ENCODE data around the gene OR2A12. TPM values are rescaled to one million over a fixed set of nuclear protein-coding genes. Genes with fewer than 3 reads are reported as not detected.

OR2A12 gene
- total RNA-seq, 4 donors from 2014 or later = not detected

DNA sequence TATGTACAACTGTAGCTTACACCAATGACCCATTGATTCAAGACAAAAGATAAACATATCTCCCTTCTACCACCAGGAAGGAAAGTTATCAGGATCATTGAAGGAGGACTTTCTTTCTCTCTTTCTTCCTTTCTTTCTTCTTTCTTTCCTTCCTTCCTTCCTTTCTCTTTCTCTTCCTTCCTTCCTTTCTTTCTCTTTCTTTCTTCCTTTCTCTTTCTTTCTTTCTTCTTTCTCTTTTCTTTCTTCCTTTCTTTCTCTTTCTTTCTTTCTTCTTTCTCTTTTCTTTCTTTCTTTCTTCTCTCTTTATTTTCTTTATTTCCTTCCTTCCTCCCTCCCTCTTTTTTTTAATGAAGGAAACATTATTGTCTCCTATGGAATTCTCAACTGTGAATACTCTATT lies 12.7 kb downstream of the OR2A12 start:
- H3K4me1 ChIP-seq = no peaks in the 10 kb centered on the region
- no peaks in the 10 kb centered on the region for H3K9me3 ChIP-seq
- no peak for DNase-seq (ENCODE audit: low spot score in 2 of 2)
- no peak overlapping the region for H3K27ac ChIP-seq
- no peak for TF ChIP-seq POLR2A (IDR thresholded peaks at IDR 0.05)
- TF ChIP-seq CTCF (IDR thresholded peaks at IDR 0.05) = no peak
- no peak for TF ChIP-seq EP300 (IDR thresholded peaks at IDR 0.05)
- H3K4me3 ChIP-seq = no peak overlapping the region
- H3K36me3 ChIP-seq = no peaks in the 10 kb centered on the region
- H3K27me3 ChIP-seq = no peaks in the 10 kb centered on the region

DNA sequence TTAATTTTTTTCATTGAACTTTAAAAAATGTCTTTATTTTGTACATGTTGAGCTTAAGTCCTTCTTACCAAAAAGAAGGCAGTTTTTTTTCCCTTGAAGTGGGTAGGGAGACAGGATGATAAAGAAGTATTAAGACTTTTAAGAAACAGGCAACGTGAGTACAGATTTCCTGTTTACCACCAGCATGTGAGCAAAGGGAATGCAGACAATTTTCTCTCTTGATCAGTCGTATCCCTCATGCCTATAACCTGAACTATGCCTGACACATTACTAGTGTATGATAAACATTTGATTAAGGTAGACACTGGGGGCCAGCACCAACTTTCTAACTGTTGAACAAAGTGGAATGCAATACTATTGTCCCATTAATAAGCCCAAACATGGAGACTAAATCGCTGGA lies 14.5 kb downstream of the OR2A12 start:
- 54 to 56% methylated on average over 3 of the region's 3 CpGs for WGBS, 2 donors

DNA sequence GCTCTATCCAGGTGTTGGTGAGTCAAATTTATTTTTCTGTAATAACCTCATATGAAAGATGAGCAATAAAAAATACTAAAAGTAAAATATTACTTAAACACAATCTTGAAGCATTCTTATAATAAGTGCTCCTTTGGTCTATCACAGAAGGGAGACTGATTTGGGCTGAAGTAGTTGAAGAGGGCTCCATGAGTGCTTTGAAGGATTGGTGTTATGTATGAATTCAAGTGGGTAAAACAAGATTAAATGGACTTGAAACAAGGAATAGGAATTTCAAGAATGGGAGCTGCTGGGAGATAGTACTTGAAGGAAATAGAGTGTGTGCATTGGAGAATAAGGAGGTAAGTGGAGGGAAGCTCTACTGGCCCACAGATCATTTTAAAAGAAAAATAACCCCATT lies 16.0 kb downstream of the OR2A12 start:
- H3K9me3 ChIP-seq = no peaks in the 10 kb centered on the region
- DNase-seq (ENCODE audit: low spot score in 2 of 2) = no peak
- H3K36me3 ChIP-seq = no peaks in the 10 kb centered on the region
- TF ChIP-seq EP300 (IDR thresholded peaks at IDR 0.05) (no peak), POLR2A (IDR thresholded peaks at IDR 0.05) (no peak), CTCF (IDR thresholded peaks at IDR 0.05) (no peak)
- H3K27ac ChIP-seq = no peak overlapping the region
- H3K4me3 ChIP-seq = no peak overlapping the region
- no peaks in the 10 kb centered on the region for H3K27me3 ChIP-seq
- H3K4me1 ChIP-seq = no peaks in the 10 kb centered on the region

More for the DNA sequence above, 14.5 kb downstream of the OR2A12 start:
- no peaks in the 10 kb centered on the region for H3K36me3 ChIP-seq
- no peak for TF ChIP-seq CTCF (IDR thresholded peaks at IDR 0.05)
- no peak for TF ChIP-seq POLR2A (IDR thresholded peaks at IDR 0.05)
- no peak for TF ChIP-seq EP300 (IDR thresholded peaks at IDR 0.05)
- no peaks in the 10 kb centered on the region for H3K4me1 ChIP-seq
- no peaks in the 10 kb centered on the region for H3K27me3 ChIP-seq
- H3K4me3 ChIP-seq = no peak overlapping the region
- DNase-seq (ENCODE audit: low spot score in 2 of 2) = no peak
- no peaks in the 10 kb centered on the region for H3K9me3 ChIP-seq
- H3K27ac ChIP-seq = no peak overlapping the region

DNA sequence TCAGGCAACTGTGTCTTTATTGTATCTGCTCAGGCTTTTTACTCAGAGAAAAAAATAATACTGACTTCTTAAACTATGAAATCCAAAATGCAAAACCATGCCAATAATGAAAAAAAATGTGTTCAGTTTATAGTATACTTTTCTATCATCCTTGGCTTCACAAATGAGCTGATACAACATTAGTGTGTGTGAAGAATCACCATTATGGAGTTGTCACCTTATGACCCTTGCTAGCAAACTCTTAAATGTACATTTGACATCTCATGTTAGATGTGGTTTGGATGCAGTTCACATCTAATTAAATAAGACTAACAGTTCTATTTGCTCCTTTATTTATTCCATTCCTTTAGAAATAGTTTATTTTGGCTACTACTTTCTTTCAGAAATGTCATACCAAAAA lies 19.1 kb downstream of the OR2A12 start:
- no peak for DNase-seq (ENCODE audit: low spot score in 2 of 2)
- Histone ChIP-seq H3K4me1 (no peaks in the 10 kb centered on the region), H3K36me3 (no peaks in the 10 kb centered on the region), H3K27me3 (no peaks in the 10 kb centered on the region), H3K27ac (no peak overlapping the region), H3K4me3 (no peak overlapping the region), H3K9me3 (no peaks in the 10 kb centered on the region)
- TF ChIP-seq POLR2A (IDR thresholded peaks at IDR 0.05) (no peak), CTCF (IDR thresholded peaks at IDR 0.05) (no peak), EP300 (IDR thresholded peaks at IDR 0.05) (no peak)

DNA sequence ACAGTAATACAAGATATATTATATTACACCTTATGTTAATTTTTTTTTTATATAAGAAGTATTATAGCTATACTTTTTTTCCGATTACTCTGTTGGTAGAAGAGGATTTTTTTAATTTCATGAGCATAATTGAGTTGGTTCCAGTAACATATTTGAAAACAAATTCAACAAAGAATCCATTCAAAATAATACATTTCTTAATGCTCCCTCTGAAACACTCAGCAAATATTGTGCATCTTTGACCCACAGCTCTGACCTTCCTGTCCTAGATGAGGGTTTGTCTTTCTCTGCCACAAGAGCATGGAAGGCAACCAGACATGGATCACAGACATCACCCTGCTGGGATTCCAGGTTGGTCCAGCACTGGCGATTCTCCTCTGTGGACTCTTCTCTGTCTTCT lies 23.2 kb downstream of the OR2A12 start, which contains the start of gene OR2A2:
OR2A2 (plus strand) TSS at position 301 of the 400 bp plus-strand sequence; CDS start at position 301, 0 bp downstream.
- 64 to 72% methylated on average over 2 of the region's 2 CpGs for WGBS, 2 donors
- Histone ChIP-seq H3K9me3 (no peaks in the 10 kb centered on the region), H3K27ac (no peak within 1 kb of the TSS), H3K27me3 (no peaks in the 10 kb centered on the region), H3K4me1 (no peaks in the 10 kb centered on the region), H3K4me3 (no peak within 1 kb of the TSS), H3K36me3 (no peaks in the 10 kb centered on the region)
- DNase-seq (ENCODE audit: low spot score in 2 of 2) = no peak
- no peak for TF ChIP-seq EP300 (IDR thresholded peaks at IDR 0.05)
- no peak for TF ChIP-seq CTCF (IDR thresholded peaks at IDR 0.05)
- no peak for TF ChIP-seq POLR2A (IDR thresholded peaks at IDR 0.05)

All from tibial nerve (tissue), 4 donors.